ENCODE measurements around the gene FADS2. TPM values are rescaled to one million over a fixed set of nuclear protein-coding genes. Genes with fewer than 3 reads are reported as not detected.

Gene FADS2
- total RNA-seq, 4 donors from 2014 or later: 7.8 to 40.1 (median 16.2) TPM

- ATAC-seq (ENCODE audit: low FRiP score) (no peak), DNase-seq (ENCODE audit: low spot score) (no peak)
- TF ChIP-seq CTCF (IDR thresholded peaks at IDR 0.05): no peak
These were observed 23.0 kb upstream of the FADS2 start for GRCh38 chr11:61805146-61805545.

GRCh38 chr11:61806785-61807184 lies 21.3 kb upstream of the FADS2 start:
- TF ChIP-seq CTCF (IDR thresholded peaks at IDR 0.05): no peak
- no peak for ATAC-seq (ENCODE audit: low FRiP score)
- no peak for DNase-seq (ENCODE audit: low spot score)

GRCh38 chr11:61810671-61811175 lies 17.4 kb upstream of the FADS2 start:
- TF ChIP-seq CTCF (IDR thresholded peaks at IDR 0.05): no peak
- ATAC-seq (ENCODE audit: low FRiP score): no peak
- DNase-seq (ENCODE audit: low spot score): no peak

GRCh38 chr11:61811831-61812230 lies 16.3 kb upstream of the FADS2 start:
- ATAC-seq (ENCODE audit: low FRiP score): no peak
- no peak for TF ChIP-seq CTCF (IDR thresholded peaks at IDR 0.05)
- DNase-seq (ENCODE audit: low spot score): no peak

GRCh38 chr11:61812736-61813411 lies 15.2 kb upstream of the FADS2 start:
- no peak for ATAC-seq (ENCODE audit: low FRiP score)
- TF ChIP-seq CTCF (IDR thresholded peaks at IDR 0.05): no peak
- DNase-seq (ENCODE audit: low spot score): no peak

GRCh38 chr11:61814247-61814957 lies 13.7 kb upstream of the FADS2 start:
- DNase-seq (ENCODE audit: low spot score) (no peak), ATAC-seq (ENCODE audit: low FRiP score) (no peak)
- no peak for TF ChIP-seq CTCF (IDR thresholded peaks at IDR 0.05)

Measured in omental fat pad (tissue), 4 donors.